Chondrocyte (in vitro differentiated cells): ENCODE measurements around the gene MRPL45. TPM values are rescaled to one million over a fixed set of nuclear protein-coding genes. Genes with fewer than 3 reads are reported as not detected.
A peak's percentile ranks its signal among the peaks of the same experiment; 100 is the strongest.
"Not testable (repeated sequence)": the region's sequence is repeated elsewhere in the genome, so short reads cannot be mapped to it uniquely, and the experiment has no call there.

Experiments used
- DNase-seq: peaks from one replicate; pipeline ENCODE4 v3.0.0; 2021; ENCODE audit warnings: mixed read lengths, low spot score
- H3K27ac Mint-ChIP-seq: one replicate; pipeline ENCODE4 v1.8.0; 2021; ENCODE audit warnings: mild to moderate bottlenecking, moderate library complexity, mixed read lengths; ENCODE audit not compliant: unreplicated experiment
- H3K27me3 Mint-ChIP-seq: 2 replicates; pipeline ENCODE4 v1.8.0; 2021; ENCODE audit warnings: low read depth, mixed read lengths
- H3K36me3 Mint-ChIP-seq: 2 replicates; pipeline ENCODE4 v1.8.0; 2021; ENCODE audit warnings: low read depth, mixed read lengths
- H3K4me1 Mint-ChIP-seq: 2 replicates; pipeline ENCODE4 v1.8.0; 2021; ENCODE audit warnings: low read depth, mild to moderate bottlenecking, mixed read lengths
- H3K4me3 Mint-ChIP-seq: one replicate; pipeline ENCODE4 v1.8.0; 2021; ENCODE audit warnings: mild to moderate bottlenecking, moderate library complexity, mixed read lengths; ENCODE audit not compliant: unreplicated experiment
- H3K9me3 Mint-ChIP-seq: 2 replicates; pipeline ENCODE4 v1.8.0; 2021; ENCODE audit warnings: low read depth, mixed read lengths
- total RNA-seq: library from RNA; stranded (reverse); gene quantifications from 3 replicates; pipeline ENCODE4 v1.2.1, GENCODE V29; 2021
- TF ChIP-seq, protein P1 (sequence below): fragments of 200-600 bp; sonication (generic); IDR thresholded peaks from 2 replicates; pipeline ENCODE4 v1.5.0; 2021; ENCODE audit warnings: antibody characterized with exemption, mild to moderate bottlenecking, moderate library complexity

Gene MRPL45
- total RNA-seq, 1 donor from 2014 or later, result 26.0 TPM

GRCh38 chr17:38288217-38288827 is 8.6 kb upstream of the MRPL45 start:
- H3K36me3 Mint-ChIP-seq, DNase-seq, H3K27me3 Mint-ChIP-seq, H3K9me3 Mint-ChIP-seq, H3K4me3 Mint-ChIP-seq, H3K27ac Mint-ChIP-seq: not testable (repeated sequence)
- TF ChIP-seq, protein P1, sequence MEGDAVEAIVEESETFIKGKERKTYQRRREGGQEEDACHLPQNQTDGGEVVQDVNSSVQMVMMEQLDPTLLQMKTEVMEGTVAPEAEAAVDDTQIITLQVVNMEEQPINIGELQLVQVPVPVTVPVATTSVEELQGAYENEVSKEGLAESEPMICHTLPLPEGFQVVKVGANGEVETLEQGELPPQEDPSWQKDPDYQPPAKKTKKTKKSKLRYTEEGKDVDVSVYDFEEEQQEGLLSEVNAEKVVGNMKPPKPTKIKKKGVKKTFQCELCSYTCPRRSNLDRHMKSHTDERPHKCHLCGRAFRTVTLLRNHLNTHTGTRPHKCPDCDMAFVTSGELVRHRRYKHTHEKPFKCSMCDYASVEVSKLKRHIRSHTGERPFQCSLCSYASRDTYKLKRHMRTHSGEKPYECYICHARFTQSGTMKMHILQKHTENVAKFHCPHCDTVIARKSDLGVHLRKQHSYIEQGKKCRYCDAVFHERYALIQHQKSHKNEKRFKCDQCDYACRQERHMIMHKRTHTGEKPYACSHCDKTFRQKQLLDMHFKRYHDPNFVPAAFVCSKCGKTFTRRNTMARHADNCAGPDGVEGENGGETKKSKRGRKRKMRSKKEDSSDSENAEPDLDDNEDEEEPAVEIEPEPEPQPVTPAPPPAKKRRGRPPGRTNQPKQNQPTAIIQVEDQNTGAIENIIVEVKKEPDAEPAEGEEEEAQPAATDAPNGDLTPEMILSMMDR, result peak; percentile 73
- peaks cover 14% of the 10 kb centered on the region for H3K4me1 Mint-ChIP-seq

DNA sequence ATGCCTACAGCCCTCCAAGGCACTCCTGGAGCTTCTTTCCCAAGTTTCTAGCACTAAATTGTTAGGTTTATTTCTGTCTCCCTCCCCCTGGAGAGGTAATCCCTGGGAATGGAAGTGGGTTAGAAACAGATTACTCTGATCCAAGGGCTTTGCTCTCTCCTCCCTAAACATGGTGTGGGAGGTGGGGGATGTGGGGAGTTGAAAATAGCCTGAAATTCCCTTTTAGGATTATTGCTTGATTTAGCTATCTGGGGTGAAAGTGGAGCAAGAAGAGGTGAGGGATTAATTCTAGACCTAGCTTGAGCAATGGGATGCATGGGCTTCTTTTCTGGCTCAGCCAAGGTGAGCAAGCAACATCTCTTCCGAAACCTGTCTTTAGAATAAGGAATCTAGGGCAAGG is 7.2 kb upstream of the MRPL45 start:
- H3K4me3 Mint-ChIP-seq, H3K9me3 Mint-ChIP-seq, DNase-seq, H3K27ac Mint-ChIP-seq, H3K36me3 Mint-ChIP-seq, H3K27me3 Mint-ChIP-seq: not testable (repeated sequence)
- H3K4me1 Mint-ChIP-seq, result peaks cover 14% of the 10 kb centered on the region

- DNase-seq, H3K27ac Mint-ChIP-seq, H3K36me3 Mint-ChIP-seq, H3K4me1 Mint-ChIP-seq, H3K27me3 Mint-ChIP-seq, H3K9me3 Mint-ChIP-seq: not testable (repeated sequence)
- H3K4me3 Mint-ChIP-seq, result peak overlapping the region; percentile 16
Observed at GRCh38 chr17:38295602-38296365, 1.2 kb upstream of the MRPL45 start.

- H3K4me3 Mint-ChIP-seq, result no peak overlapping the region
- H3K27ac Mint-ChIP-seq, result no peak overlapping the region
- H3K27me3 Mint-ChIP-seq, result no peaks in the 10 kb centered on the region
- TF ChIP-seq, protein P1, result no peak
- H3K9me3 Mint-ChIP-seq, result no peaks in the 10 kb centered on the region
- H3K4me1 Mint-ChIP-seq, result no peaks in the 10 kb centered on the region
- no peak for DNase-seq
- peaks cover 17% of the 10 kb centered on the region for H3K36me3 Mint-ChIP-seq
Observed at GRCh38 chr17:38315497-38315896, 18.5 kb downstream of the MRPL45 start.

GRCh38 chr17:38317081-38317480 is 20.1 kb downstream of the MRPL45 start:
- Mint-ChIP-seq H3K4me1 (no peaks in the 10 kb centered on the region), H3K9me3 (no peaks in the 10 kb centered on the region), H3K36me3 (peaks cover 23% of the 10 kb centered on the region), H3K27me3 (no peaks in the 10 kb centered on the region), H3K27ac (no peak overlapping the region), H3K4me3 (no peak overlapping the region)
- no peak for DNase-seq
- TF ChIP-seq, protein P1, result no peak

GRCh38 chr17:38320482-38320881 is 23.5 kb downstream of the MRPL45 start:
- no peak overlapping the region for H3K27ac Mint-ChIP-seq
- no peak overlapping the region for H3K4me3 Mint-ChIP-seq
- peaks cover 4% of the 10 kb centered on the region for H3K4me1 Mint-ChIP-seq
- H3K27me3 Mint-ChIP-seq, result no peaks in the 10 kb centered on the region
- H3K36me3 Mint-ChIP-seq, result peaks cover 26% of the 10 kb centered on the region
- no peaks in the 10 kb centered on the region for H3K9me3 Mint-ChIP-seq
- DNase-seq, result peak; percentile 34
- TF ChIP-seq, protein P1, result no peak
